ENCODE results near the gene CHD2.

- TF ChIP-seq POLR2A (IDR thresholded peaks at IDR 0.05; ENCODE audit: low read depth, low read length): no peak
- no peak for TF ChIP-seq POLR2AphosphoS5 (IDR thresholded peaks at IDR 0.05; ENCODE audit: low read depth, low read length)
Measured at GRCh38 chr15:93005133-93005532, 105.0 kb downstream of the CHD2 start.
